ENCODE results near the gene CLNK. TPM values are rescaled to one million over a fixed set of nuclear protein-coding genes. Genes with fewer than 3 reads are reported as not detected.

CLNK gene
- total and polyA plus RNA-seq, 2 of the 13 experiments (the other 11 are each of a cell fraction or from before 2014, with no cell fraction given): not detected

GRCh38 chr4:10727140-10727880 lies 42.7 kb upstream of the CLNK start:
- DNase-seq (ENCODE audit: low spot score) (no peak), FAIRE-seq (no peak), ATAC-seq (no peak)
- Histone ChIP-seq H3K4me2 (ENCODE audit: low read depth, low read length) (no peak overlapping the region), H3K9me3 (ENCODE audit: low read length) (no peaks in the 10 kb centered on the region), H3K27ac (ENCODE audit: extremely low read length, insufficient read depth, low read length) (no peak overlapping the region), H3K4me3 (replicated peaks in 1 of 3; ENCODE audit: insufficient read depth in 1 of 3, low read depth in 2 of 3, low read length in 3 of 3) (no peak overlapping the region), H3K36me3 (replicated peaks in 1 of 2; ENCODE audit: control insufficient read depth in 1 of 2, insufficient read depth in 2 of 2, low read length in 2 of 2) (no peaks in the 10 kb centered on the region), H4K20me1 (ENCODE audit: insufficient read depth, low read length) (no peaks in the 10 kb centered on the region), H3K27me3 (ENCODE audit: control insufficient read depth in 1 of 2, insufficient read depth in 2 of 2, low read length in 2 of 2) (peaks cover 0 to 4% of the 10 kb centered on the region in 2 experiments; a peak in 2 of 5 replicates), H3K79me2 (ENCODE audit: insufficient read depth, low read length) (no peaks in the 10 kb centered on the region), H3K9ac (ENCODE audit: insufficient read depth, low read depth, low read length) (no peak overlapping the region), H2AFZ (ENCODE audit: low read length) (no peak overlapping the region), H3K4me1 (ENCODE audit: insufficient read depth, low read length) (no peaks in the 10 kb centered on the region)
- 2% methylated on average over 6 of the region's 6 CpGs for WGBS (ENCODE audit: low lambda C conversion rate)
- BruUV-seq (replicated peaks): no TSS peak
- POLR2A ChIA-PET: no interaction called here
- TF ChIP-seq FOSL1 (CRISPR knock-in tag; IDR thresholded peaks at IDR 0.05; ENCODE audit: borderline replicate concordance): no peak
- TF ChIP-seq U2AF1 (optimal IDR thresholded peaks at IDR 0.05; ENCODE audit: low read depth, low read length): no peak
- no peak for TF ChIP-seq SMARCE1 (IDR thresholded peaks at IDR 0.05; ENCODE audit: borderline replicate concordance)
- no peak for TF ChIP-seq ZBTB2 (CRISPR knock-in tag; IDR thresholded peaks at IDR 0.05; ENCODE audit: low read depth)
- no peak for TF ChIP-seq THAP11 (CRISPR knock-in tag; IDR thresholded peaks at IDR 0.05)
- TF ChIP-seq ZNF468 (CRISPR knock-in tag; IDR thresholded peaks at IDR 0.05): no peak
- in situ Hi-C loops (cut with HindIII; ENCODE audit: extremely low pct_ligation_motif_present, low pct_unique_long_range_greater_than_20kb): no loop called here
- intact Hi-C loops (cut with micrococcal nuclease; ENCODE audit: unreplicated experiment): no loop called here
- CTCF ChIA-PET (ENCODE audit: low intra/inter-chr PET ratio, low total read pairs): no interaction called here

- H3K36me3 ChIP-seq (replicated peaks in 1 of 2; ENCODE audit: control insufficient read depth in 1 of 2, insufficient read depth in 2 of 2, low read length in 2 of 2): no peaks in the 10 kb centered on the region
- H2AFZ ChIP-seq (ENCODE audit: low read length): no peak overlapping the region
- intact Hi-C loops (cut with micrococcal nuclease; ENCODE audit: unreplicated experiment) (no loop called here), in situ Hi-C loops (cut with HindIII; ENCODE audit: extremely low pct_ligation_motif_present, low pct_unique_long_range_greater_than_20kb) (no loop called here)
- H3K27ac ChIP-seq (ENCODE audit: extremely low read length, insufficient read depth, low read length): no peak overlapping the region
- no peak overlapping the region for H3K4me2 ChIP-seq (ENCODE audit: low read depth, low read length)
- no peak overlapping the region for H3K4me3 ChIP-seq (replicated peaks in 1 of 3; ENCODE audit: insufficient read depth in 1 of 3, low read depth in 2 of 3, low read length in 3 of 3)
- H3K27me3 ChIP-seq (ENCODE audit: control insufficient read depth in 1 of 2, insufficient read depth in 2 of 2, low read length in 2 of 2): peaks cover 0 to 4% of the 10 kb centered on the region in 2 experiments; a peak in 2 of 5 replicates
- no TSS peak for BruUV-seq (replicated peaks)
- H3K79me2 ChIP-seq (ENCODE audit: insufficient read depth, low read length): no peaks in the 10 kb centered on the region
- no peak overlapping the region for H3K9ac ChIP-seq (ENCODE audit: insufficient read depth, low read depth, low read length)
- no peaks in the 10 kb centered on the region for H3K4me1 ChIP-seq (ENCODE audit: insufficient read depth, low read length)
- TF ChIP-seq ZUFSP (CRISPR knock-in tag; IDR thresholded peaks at IDR 0.05; ENCODE audit: borderline replicate concordance) (no peak), ZNF317 (CRISPR knock-in tag; IDR thresholded peaks at IDR 0.05) (no peak), SIX4 (CRISPR knock-in tag; IDR thresholded peaks at IDR 0.05) (no peak), CC2D1A (CRISPR knock-in tag; IDR thresholded peaks at IDR 0.05) (no peak)
- FAIRE-seq: no peak
- DNase-seq (ENCODE audit: low spot score): no peak
- ATAC-seq: no peak
- 9% methylated on average over 4 of the region's 4 CpGs for WGBS (ENCODE audit: low lambda C conversion rate)
- no peaks in the 10 kb centered on the region for H3K9me3 ChIP-seq (ENCODE audit: low read length)
- ChIA-PET POLR2A (no interaction called here), CTCF (ENCODE audit: low intra/inter-chr PET ratio, low total read pairs) (no interaction called here)
- H4K20me1 ChIP-seq (ENCODE audit: insufficient read depth, low read length): no peaks in the 10 kb centered on the region
These were observed 38.4 kb upstream of the CLNK start for GRCh38 chr4:10722957-10723356.
